Measurements from ENCODE around the gene OSBPL3.

The OSBPL3 gene

GRCh38 chr7:24763303-24763901, 216.6 kb downstream of the OSBPL3 start:
- no peak for DNase-seq (ENCODE audit: low read depth)

DNA sequence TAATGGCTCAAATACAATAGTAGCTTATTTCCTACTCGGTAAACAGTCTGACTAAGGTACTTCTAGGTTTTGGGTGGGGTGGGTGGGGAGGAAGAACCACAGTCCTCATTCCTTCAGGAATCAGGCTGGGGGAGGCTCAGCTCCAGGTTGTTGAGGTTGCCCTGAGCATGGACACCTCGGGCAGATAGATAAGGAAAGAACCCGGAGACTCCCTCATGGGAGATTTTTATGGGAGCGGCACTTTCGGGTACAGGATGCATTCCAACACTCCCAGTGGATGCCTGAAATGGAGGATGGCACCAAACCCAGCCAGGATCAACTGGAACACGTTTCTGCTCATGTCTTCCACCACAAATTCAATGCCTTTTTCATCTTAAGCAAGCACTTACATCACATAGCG, 217.2 kb downstream of the OSBPL3 start:
- DNase-seq (ENCODE audit: low read depth): no peak

- DNase-seq (ENCODE audit: low read depth): no peak
Observed at GRCh38 chr7:24760968-24761367, 219.0 kb downstream of the OSBPL3 start.

- no peak for DNase-seq (ENCODE audit: low read depth)
Observed at GRCh38 chr7:24757353-24758275, 222.4 kb downstream of the OSBPL3 start, which contains the start of gene GSDME. Gene GSDME (minus strand): TSS chr7:24757464. CDS start chr7:24749774, 7,690 bp downstream.

DNA sequence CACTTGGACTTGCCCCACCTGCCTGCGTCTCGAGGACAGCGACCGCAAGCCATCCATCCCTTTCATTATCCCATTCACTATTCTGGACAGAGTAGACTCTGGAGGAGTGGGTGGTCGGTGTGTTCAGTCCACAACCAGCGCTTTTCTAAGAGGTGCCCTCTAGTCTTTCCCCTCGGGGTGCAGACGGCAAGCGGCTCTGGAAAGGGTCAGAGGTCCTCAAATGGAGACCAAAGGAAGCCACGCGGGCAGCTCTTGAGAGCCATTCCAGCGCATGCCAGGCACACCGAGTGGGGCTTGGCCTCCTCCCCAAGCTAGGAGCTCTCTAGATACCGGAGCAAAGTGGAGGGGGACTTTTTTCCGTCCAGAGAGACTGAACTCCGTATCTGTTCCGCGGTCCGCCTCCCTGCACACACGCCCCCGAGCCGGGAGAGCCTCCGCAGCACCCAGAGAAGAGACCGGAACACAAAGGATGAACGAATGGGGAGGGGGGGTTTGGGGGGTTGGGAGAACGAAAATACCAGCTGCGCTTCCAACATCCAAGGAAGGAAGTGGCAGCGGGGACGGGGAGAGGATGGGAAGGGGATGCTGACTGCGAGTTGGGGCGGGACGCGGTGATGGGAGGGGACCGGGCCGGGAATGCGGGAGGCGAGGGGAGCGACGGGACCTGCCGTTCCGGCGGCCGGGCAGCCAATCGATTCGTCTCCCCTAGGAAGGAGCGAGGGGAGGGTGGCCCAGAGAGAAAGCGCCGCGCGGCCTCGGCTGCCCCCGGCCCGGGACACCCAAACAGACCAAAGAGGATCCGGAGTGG, 223.2 kb downstream of the OSBPL3 start:
- no peak for DNase-seq (ENCODE audit: low read depth)

DNA sequence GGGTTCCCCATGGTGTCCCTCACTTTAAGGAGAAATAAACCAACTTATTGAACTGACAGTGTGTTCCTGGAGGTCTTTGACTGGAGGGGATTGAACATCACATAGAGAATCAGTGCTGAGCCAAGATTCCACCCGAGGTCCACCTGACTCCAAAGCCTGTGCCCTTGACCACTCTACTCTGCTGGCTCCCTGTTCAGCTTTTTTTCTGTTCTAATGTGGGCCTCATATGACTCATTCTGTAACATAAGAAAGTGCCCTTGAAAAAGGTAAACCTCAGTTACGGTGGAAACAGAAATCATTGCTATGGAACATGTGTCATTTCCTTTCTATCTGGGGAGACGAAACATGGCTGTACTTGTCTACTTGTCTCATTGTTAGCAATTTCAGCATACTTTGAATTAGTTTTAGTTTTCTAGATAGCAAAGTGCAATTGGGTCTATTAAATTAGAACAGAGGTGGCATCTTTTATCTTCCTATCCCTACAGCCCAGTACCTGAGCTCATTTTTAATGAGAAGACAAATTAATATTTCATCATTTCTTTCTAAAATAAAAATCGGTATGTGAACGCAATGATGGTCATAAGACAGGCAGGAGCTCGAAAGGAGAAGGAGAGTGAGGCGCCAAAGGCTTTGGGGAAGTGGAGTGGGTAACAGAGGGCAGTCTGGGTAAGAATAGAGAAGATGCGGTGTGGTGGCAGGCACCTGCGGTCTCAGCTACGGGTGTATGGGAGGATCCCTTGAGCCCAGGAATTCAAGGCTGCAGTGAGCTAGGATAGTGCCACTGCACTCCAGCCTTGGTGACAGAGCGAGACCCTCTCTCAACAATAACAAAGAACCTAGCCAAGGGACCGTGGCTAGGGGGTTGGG, 224.2 kb downstream of the OSBPL3 start:
- DNase-seq (ENCODE audit: low read depth): no peak

- no peak for DNase-seq (ENCODE audit: low read depth)
Observed at GRCh38 chr7:24754906-24755506, 225.0 kb downstream of the OSBPL3 start.

- DNase-seq (ENCODE audit: low read depth): no peak
Observed at GRCh38 chr7:24752073-24752800, 227.7 kb downstream of the OSBPL3 start.

GRCh38 chr7:24751484-24751883, 228.5 kb downstream of the OSBPL3 start:
- DNase-seq (ENCODE audit: low read depth): no peak

DNA sequence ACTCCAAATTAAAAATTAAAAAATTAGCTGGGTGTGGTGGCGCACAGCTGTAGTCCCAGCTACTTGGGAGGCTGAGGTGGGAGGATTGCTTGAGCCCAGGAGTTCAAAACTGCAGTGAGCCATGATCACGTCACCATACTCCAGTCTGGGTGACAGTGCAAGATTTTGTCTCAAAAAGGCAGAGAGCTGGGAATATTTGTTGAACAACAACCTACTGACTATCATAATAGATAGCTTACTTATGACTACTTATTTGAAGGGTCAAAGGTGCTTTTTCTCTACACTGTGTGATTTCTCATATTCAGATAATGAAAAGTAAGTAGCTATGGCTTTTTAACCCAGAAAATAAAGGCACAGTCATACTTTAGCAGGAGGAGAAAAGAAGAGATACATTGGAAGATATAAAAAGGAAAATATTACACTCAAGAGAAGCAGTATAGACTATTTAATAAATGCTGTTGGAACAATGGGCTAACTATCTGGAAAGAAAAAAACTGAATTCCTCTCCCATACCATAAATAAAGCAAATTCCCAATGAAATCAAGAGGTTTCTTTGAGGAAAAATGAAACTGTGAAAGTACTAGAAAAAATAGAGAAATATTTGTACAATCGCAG, 229.4 kb downstream of the OSBPL3 start:
- no peak for DNase-seq (ENCODE audit: low read depth)

- DNase-seq (ENCODE audit: low read depth): no peak
Observed at GRCh38 chr7:24748521-24748920, 231.5 kb downstream of the OSBPL3 start.

Measured in T-helper 22 cell (primary cell).